GM19467 (cell line): Measurements from ENCODE around the gene GDF7.

Experiments
- ATAC-seq: cut with Tn5 transposase; IDR thresholded peaks from one replicate; pipeline ENCODE4 v1.9.1; 2021; ENCODE audit warnings: mild to moderate bottlenecking, moderate library complexity; ENCODE audit not compliant: unreplicated experiment

Gene GDF7

GRCh38 chr2:20627712-20628380, 39.1 kb upstream of the GDF7 start:
- ATAC-seq, result no peak

- ATAC-seq, result no peak
These were observed 37.8 kb upstream of the GDF7 start for GRCh38 chr2:20629181-20629580.

- ATAC-seq, result no peak
These were observed 37.3 kb upstream of the GDF7 start for GRCh38 chr2:20629581-20630171.

GRCh38 chr2:20630967-20631366, 36.0 kb upstream of the GDF7 start:
- ATAC-seq, result no peak

- ATAC-seq, result no peak
These were observed 35.2 kb upstream of the GDF7 start for GRCh38 chr2:20631617-20632307.

- ATAC-seq, result no peak
These were observed 34.4 kb upstream of the GDF7 start for GRCh38 chr2:20632446-20632990.

- ATAC-seq, result no peak
These were observed 33.9 kb upstream of the GDF7 start for GRCh38 chr2:20633001-20633400.

GRCh38 chr2:20633794-20634506, 33.0 kb upstream of the GDF7 start:
- no peak for ATAC-seq

GRCh38 chr2:20634507-20635112, 32.3 kb upstream of the GDF7 start:
- ATAC-seq, result no peak

- ATAC-seq, result no peak
These were observed 31.8 kb upstream of the GDF7 start for GRCh38 chr2:20635113-20635510.

- ATAC-seq, result peak; percentile 85
These were observed 31.0 kb upstream of the GDF7 start for GRCh38 chr2:20635675-20636584.

GRCh38 chr2:20637147-20637546, 29.8 kb upstream of the GDF7 start:
- no peak for ATAC-seq

- no peak for ATAC-seq
These were observed 28.9 kb upstream of the GDF7 start for GRCh38 chr2:20638014-20638413.

- no peak for ATAC-seq
These were observed 28.1 kb upstream of the GDF7 start for GRCh38 chr2:20638646-20639430.

- ATAC-seq, result no peak
These were observed 26.4 kb upstream of the GDF7 start for GRCh38 chr2:20640411-20641122.

- no peak for ATAC-seq
These were observed 25.6 kb upstream of the GDF7 start for GRCh38 chr2:20641123-20641985.
